Measurements from ENCODE around the gene PPP2R5C.

DNA sequence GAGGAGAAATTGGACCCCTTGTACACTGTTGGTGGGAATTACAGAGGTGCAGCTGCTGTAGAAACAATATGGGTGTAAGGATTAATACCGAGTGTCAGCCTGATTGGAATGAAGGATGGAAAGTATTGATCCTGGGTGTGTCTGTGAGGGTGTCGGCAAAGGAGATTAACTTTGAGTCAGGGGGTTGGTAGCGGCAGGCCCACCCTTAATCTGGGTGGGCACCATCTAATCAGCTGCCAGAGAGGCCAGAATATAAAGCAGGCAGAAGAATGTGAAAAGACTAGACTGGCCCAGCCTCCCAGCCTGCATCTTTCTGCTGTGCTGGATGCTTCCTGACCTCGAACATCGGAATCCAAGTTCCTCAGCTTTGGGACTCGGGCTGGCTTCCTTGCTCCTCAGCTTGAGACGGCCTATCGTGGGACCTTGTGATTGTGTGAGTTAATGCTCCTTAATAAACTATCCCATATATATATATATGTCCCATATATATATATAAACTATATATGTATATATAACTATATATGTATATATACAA is 38.4 kb upstream of the PPP2R5C start:
- no peak for TF ChIP-seq POLR2A (IDR thresholded peaks at IDR 0.05; ENCODE audit: low read depth, low read length)
- TF ChIP-seq TAF1 (IDR thresholded peaks at IDR 0.05; ENCODE audit: low read depth, low read length) = no peak
- TF ChIP-seq POLR2AphosphoS5 (IDR thresholded peaks at IDR 0.05; ENCODE audit: low read depth, low read length) = no peak
- TF ChIP-seq POU2F2 (IDR thresholded peaks at IDR 0.05; ENCODE audit: low read depth, low read length) = no peak
- no peak for TF ChIP-seq SPI1 (IDR thresholded peaks at IDR 0.05; ENCODE audit: low read depth, low read length)
- no peak for TF ChIP-seq PAX5 (IDR thresholded peaks at IDR 0.05; ENCODE audit: insufficient read depth, low read length, severe bottlenecking)
